ENCODE measurements around the gene TMEM192.

DNA sequence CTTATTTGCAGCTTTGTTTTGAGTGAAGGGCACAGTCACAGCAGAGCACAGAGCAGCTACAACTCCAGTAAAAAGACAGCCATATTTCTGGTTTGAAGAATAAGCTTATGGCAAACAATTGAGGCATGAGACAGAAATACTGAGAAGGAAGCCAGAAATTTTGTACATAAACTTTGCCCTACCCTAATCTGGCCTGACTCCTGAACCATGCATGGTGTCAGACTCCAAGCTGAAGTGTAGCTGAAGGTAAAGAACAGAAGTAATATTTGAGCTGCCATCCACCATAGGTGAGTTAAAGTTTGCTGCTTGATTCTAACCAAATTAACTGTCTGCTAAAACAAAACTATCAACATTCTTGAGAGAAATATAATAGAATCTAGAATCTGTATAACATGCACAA lies 24.5 kb upstream of the TMEM192 start:
- TF ChIP-seq, protein P1, sequence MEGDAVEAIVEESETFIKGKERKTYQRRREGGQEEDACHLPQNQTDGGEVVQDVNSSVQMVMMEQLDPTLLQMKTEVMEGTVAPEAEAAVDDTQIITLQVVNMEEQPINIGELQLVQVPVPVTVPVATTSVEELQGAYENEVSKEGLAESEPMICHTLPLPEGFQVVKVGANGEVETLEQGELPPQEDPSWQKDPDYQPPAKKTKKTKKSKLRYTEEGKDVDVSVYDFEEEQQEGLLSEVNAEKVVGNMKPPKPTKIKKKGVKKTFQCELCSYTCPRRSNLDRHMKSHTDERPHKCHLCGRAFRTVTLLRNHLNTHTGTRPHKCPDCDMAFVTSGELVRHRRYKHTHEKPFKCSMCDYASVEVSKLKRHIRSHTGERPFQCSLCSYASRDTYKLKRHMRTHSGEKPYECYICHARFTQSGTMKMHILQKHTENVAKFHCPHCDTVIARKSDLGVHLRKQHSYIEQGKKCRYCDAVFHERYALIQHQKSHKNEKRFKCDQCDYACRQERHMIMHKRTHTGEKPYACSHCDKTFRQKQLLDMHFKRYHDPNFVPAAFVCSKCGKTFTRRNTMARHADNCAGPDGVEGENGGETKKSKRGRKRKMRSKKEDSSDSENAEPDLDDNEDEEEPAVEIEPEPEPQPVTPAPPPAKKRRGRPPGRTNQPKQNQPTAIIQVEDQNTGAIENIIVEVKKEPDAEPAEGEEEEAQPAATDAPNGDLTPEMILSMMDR (IDR thresholded peaks at IDR 0.05) = no peak
- no peak for TF ChIP-seq POLR2A (IDR thresholded peaks at IDR 0.05)
- no peak for TF ChIP-seq POLR2AphosphoS5 (IDR thresholded peaks at IDR 0.05)
